DMS153 treated with DMSO at 0.1 percent for 48 hours (cell line): ENCODE measurements around the gene DOP1B.
"Not testable (repeated sequence)": the region's sequence is repeated elsewhere in the genome, so short reads cannot be mapped to it uniquely, and the experiment has no call there.

Experiments used
- DNase-seq: peaks from one replicate; lab custom pipeline; 2025; ENCODE audit not compliant: unreplicated experiment; lab: John Stamatoyannopoulos, UW

The DOP1B gene

GRCh38 chr21:36170823-36171222 lies 14.2 kb downstream of the DOP1B start:
- DNase-seq, result no peak

- no peak for DNase-seq
Observed at GRCh38 chr21:36171336-36171735, 14.7 kb downstream of the DOP1B start.

- DNase-seq, result no peak
Observed at GRCh38 chr21:36171741-36172331, 15.2 kb downstream of the DOP1B start.

DNA sequence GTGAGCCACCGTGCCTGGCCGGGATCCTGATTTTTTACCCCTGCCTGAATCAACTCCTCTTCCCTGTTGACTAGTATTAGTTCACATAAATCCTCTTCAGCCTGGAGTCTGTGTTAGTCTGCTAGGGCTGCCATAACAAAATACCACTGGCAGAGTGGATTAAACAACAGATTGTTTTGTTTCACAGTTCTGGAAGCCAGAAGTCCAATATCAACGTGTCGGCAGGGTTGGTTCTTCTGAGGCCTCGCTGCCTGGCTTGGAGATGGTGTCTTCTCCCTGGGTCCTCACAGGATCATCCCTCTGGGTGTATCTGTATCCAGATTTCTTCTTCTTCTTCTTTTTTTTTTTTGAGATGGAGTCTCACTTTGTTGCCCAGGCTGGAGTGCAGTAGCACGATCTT lies 18.2 kb downstream of the DOP1B start:
- DNase-seq, result no peak

DNA sequence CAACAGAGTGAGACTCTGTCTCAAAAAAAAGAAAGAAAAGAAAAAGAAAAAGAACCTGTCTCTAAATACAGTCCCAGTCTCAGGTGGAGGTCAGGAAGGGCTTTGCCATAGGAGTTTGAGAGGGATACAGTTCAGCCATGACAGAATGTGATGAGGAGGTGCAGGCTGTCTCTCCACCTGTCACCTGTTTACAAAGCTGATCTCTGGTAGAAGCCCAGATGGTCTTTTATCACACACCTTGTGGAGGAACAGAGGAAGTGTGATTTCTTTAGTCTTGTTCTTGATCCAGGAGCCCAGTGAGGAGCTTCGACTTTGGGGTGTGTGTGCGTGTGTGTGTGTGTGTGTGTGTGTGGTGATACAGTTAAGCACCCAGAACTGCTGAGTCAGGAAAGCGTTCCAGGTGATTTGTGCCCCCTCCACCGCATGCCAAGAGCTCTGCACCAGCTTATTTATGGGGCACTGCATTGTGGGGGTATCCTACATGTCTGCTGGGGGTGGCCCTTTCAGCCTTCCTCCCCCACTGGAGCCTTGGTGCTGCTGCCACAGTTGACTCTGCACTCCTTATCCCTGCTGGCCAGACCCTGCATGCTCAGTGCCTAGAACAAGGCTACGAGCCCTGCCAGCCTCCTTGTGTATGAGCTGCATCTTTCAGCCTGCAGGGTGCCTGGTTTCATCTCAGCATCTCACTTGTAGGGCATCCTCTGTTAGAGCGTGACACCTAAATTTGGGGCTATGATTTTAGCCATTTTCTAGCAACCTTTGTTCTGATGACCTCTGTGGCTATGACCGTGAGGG lies 19.3 kb downstream of the DOP1B start:
- no peak for DNase-seq

- DNase-seq, result no peak
Observed at GRCh38 chr21:36178349-36178748, 21.7 kb downstream of the DOP1B start.

GRCh38 chr21:36179145-36179544 lies 22.5 kb downstream of the DOP1B start:
- no peak for DNase-seq

DNA sequence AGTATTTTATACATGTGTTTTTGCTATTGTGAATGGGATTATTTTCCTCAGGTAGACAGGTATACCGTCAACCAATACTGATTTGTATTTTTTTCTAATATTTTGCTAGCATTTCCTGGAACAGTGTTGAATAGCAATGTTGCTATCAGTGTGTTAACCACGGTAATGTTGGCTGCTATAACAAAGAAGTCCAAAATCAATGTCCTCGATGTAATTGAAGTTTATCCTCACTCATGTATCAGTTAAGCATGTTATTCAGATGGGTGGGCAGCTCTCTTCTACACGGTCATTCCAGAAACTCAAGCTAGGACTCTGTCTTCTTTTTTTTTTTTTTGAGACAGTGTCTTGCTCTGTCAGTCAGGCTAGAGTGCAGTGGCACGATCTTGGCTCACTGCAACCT lies 24.3 kb downstream of the DOP1B start:
- DNase-seq, result no peak

DNA sequence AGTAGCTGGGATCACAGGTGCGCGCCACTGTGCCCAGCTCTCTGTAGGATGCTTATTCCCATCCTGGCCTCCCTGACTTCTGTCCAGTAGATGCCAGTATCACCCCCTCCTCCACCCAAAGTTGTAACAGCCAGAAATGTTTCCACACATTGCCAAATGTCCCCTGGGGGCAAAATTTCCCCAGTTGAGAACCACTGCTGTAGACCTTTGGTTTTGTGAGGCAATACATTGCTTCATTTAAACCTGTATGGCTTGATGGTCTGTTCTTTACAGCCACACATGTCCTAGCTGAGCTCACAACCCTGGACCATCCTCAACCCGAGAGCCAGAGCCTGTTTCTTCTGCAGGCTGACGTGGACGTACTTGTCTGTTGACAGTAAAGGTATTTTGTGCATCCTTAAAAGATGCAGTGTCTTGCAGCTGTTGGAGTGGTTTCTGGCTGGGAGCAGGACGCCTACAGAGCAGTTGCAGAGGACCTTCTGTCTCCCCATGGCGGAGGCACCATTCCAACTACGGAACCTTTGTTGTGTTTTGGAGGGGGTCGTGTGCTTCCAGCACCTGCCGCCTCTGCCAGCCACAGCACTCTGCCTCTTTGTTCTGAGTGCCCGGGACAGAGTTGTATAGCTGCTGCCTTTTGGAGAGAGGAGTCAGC lies 26.6 kb downstream of the DOP1B start:
- DNase-seq, result no peak

DNA sequence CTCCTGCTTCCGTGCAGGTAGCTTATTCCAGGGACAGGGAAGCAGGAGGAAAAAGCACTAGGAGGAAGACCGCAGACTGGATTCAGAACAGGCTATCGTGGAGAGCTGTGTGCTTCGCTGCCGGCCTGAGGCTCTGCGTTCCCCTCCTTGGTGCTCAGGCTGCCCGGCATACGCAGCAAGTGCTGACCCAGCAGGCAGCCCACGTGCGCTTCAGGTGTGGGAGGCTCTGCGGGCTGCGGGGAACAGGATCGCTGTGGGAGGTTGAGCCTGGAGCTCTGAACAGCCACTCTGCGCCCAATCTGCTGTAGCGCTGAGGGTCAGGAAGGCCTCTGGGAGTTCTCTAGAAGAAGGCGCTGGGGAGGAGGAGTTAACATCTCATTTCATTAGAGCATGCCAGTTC lies 27.9 kb downstream of the DOP1B start:
- DNase-seq, result no peak

DNA sequence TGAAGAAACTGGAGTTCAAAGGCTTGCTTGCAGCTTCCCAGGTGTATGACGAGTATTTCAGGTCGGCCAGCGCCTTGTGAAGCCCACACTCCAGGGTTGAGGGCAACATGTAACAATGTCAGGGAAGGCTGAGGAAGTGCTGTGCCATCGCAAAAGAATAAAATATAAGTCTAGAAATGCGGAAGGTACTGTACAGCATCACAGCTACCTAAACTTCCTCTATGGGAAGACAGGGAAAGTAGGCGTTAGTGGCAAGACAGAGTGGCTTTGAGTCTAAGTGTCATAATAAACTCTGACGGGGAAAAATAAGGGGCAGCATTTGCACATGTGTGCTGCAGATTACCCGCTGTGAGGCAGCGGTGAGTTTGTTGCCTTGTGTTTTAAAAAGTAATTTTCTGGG lies 28.9 kb downstream of the DOP1B start:
- DNase-seq, result no peak

DNA sequence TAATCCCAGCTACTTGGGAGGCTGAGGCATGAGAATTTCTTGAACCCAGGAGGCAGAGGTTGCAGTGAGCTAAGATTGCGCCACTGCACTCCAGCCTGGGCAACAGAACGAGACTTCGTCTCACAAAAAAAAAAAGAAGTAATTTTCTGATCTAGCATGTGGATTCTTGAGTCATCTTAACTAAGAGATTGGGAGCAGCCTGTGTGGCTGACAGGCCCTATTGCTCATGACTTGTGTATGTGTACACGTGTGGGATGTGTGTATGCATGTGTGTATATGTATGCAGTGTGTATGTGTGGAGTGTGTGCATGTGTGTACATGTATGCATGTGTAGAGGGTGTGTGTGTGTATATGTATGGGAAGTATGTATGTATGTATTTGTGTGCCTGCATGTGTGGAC lies 29.5 kb downstream of the DOP1B start:
- no peak for DNase-seq

GRCh38 chr21:36186506-36187399 lies 30.1 kb downstream of the DOP1B start:
- no peak for DNase-seq

DNA sequence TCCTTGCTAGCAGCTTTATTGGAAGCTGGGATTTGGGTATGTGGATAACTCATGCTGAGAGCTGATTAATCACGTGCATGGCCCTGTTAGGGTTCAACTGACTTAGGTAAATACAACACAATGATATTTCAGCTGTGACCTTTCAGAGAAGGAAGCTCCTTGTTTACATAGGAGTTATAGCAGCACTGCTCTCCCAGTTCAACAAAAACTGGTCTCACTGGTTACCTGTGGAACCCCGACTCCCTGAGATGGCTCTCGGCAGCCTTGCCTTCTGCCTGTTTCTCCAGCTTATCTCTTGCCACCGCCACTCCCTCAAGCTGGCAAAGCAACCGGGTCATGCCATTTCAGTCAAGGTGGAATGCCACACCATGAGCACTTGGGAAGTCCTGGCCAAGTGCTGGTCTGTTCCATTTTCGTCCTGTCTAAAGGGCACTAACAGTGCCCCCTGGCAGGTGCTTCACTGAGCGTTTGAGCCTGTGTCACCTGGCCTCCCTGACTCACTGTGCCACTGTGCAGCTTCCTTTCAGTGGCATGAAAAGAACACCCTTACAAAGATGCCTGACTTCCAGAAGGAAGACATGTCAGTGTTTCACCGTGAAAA lies 31.6 kb downstream of the DOP1B start:
- peak; percentile 79 for DNase-seq

DNA sequence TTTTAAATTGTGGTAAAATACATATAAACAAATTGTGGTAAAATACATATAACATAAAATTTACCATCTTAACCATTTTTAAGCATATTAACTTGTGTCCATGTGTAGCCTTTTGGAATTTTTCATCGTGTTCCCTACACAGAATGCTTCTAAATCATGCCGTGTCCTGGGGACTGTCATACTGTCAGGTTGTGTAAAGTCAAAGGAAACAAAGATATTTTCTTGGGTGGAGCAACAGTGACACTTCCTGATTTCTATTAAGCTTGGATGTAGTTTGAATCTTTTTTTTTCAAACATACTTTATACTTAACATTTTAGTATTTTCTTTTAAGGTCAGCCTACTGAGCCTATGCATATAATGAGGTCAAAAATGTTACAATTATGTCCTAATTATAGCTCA lies 32.3 kb downstream of the DOP1B start:
- DNase-seq, result no peak

DNA sequence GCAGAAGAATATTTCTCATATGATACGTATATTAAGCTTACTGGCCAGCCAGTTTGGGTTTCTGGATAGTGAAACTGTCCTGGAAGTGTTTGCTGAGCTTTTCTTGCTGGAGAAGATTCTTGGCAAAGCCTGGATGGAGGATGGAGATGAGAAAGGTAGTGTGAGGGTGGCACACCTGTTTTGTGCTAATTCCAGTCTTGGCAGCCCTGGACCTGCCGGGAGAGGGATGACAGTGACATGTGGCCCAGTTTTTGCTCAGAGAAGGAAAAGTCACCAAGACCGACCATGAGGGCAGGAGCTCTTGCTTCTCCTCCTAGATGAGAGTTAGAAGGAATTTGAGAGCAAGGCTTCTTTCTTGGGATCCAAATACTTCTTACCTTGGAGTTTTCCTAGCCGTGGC lies 34.1 kb downstream of the DOP1B start:
- no peak for DNase-seq

GRCh38 chr21:36193200-36193599 lies 36.6 kb downstream of the DOP1B start:
- no peak for DNase-seq

- no peak for DNase-seq
Observed at GRCh38 chr21:36194024-36194423, 37.4 kb downstream of the DOP1B start.

DNA sequence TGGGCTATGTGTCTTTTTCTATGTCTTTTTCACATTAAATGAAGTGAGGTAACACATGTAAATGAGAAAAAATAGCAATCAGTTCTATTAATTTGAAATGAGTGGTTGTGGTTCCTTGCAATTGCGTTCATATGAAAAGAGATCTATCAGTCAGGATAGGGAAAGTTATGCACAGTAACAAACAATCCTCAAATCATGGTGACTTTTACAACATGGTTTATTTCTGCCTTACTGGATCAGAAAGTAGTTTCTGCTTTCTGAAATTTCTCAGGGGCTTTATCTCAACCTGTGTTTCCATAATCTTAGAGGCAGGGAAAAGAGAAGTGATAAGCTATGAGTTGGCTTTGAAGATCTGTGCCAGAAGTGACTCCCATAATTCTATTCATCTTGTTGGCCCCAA lies 39.0 kb downstream of the DOP1B start:
- no peak for DNase-seq

DNA sequence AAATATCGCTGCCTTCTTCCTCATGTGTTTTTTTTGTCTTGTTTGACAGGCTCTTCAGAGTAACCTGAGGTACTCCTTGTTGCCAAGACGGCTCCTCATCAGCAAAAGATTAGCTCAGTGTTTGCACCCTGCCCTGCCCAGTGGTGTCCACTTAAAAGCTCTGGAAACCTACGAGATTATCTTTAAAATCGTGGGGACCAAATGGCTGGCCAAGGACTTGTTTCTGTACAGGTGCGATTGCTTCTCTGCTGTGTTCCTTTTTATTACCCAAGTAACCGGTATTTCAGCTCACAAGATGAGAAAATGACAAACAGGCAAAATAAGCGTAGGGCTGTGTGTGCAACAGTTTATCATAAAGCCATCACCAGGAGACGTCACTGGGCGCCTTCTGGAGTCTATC lies 42.4 kb downstream of the DOP1B start:
- DNase-seq, result no peak

DNA sequence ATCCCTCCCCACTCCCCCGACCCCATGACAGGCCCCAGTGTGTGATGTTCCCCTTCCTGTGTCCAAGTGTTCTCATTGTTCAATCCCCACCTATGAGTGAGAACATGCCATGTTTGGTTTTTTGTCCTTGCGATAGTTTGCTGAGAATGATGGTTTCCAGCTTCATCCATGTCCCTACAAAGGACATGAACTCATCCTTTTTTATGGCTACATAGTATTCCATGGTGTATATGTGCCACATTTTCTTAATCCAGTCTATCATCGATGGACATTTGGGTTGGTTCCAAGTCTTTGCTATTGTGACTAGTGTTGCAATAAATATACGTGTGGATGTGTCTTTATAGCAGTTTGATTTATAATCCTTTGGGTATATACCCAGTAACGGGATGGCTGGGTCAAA lies 43.0 kb downstream of the DOP1B start:
- DNase-seq, result not testable (repeated sequence)
